Posterior vena cava (tissue), 2 donors: Measurements from ENCODE around the gene SELENBP1. TPM values are rescaled to one million over a fixed set of nuclear protein-coding genes. Genes with fewer than 3 reads are reported as not detected.
"Not testable (repeated sequence)": the region's sequence is repeated elsewhere in the genome, so short reads cannot be mapped to it uniquely, and the experiment has no call there.

Source experiments
- DNase-seq: peaks from one replicate; pipeline ENCODE4 v3.0.0-alpha.2; 2020; ENCODE audit warnings: low spot score
- intact Hi-C, 2 donors: fragments of 100-400 bp; cut with DNase I; formaldehyde crosslinking; loops; one replicate each; pipeline versions ENCODE4 v1.14.1 to v1.14.2; 2022 to 2023
- long read RNA-seq, 2 donors: library from polyadenylated mRNA; unstranded; transcript quantifications; one replicate each; pipeline ENCODE4 v2.0.0, GENCODE V29; 2020 to 2021
- total RNA-seq, 2 donors: library from RNA; stranded (reverse); fragmentation: NEBNext Ultra II Directional; extraction: Animal tissue kit (Norgen Biotek cat#: 25700); gene quantifications; one replicate each; pipeline ENCODE4 v1.2.1, GENCODE V29; 2021
- donor health status: DM: yes; HTN: yes; CAD: no.
- donor health status: DM: yes; HTN: yes; CAD: no.

Gene SELENBP1
- total RNA-seq = 10 to 100 TPM; 14.9 to 50.4 TPM
- long read RNA-seq, donor 1, transcript SELENBP1-201 (12 exons, 1,752 nt) = major isoform, 27 of 45 reads
- long read RNA-seq, donor 1, partial matches to known transcripts = 8 of 45 reads
- long read RNA-seq, donor 1, other reads (novel, unspliced or antisense) = 5 of 45 reads
- long read RNA-seq, donor 2, transcript SELENBP1-214 (10 exons, 2,128 nt) = minor isoform, 5 of 119 reads
- long read RNA-seq, donor 2, transcript SELENBP1-218 (11 exons, 1,963 nt) = minor isoform, 10 of 119 reads
- long read RNA-seq, donor 2, transcript SELENBP1-201 (12 exons, 1,752 nt) = major isoform, 76 of 119 reads
- long read RNA-seq, donor 2, partial matches to known transcripts = 8 of 119 reads
- long read RNA-seq, donor 2, other reads (novel, unspliced or antisense) = 18 of 119 reads

DNA sequence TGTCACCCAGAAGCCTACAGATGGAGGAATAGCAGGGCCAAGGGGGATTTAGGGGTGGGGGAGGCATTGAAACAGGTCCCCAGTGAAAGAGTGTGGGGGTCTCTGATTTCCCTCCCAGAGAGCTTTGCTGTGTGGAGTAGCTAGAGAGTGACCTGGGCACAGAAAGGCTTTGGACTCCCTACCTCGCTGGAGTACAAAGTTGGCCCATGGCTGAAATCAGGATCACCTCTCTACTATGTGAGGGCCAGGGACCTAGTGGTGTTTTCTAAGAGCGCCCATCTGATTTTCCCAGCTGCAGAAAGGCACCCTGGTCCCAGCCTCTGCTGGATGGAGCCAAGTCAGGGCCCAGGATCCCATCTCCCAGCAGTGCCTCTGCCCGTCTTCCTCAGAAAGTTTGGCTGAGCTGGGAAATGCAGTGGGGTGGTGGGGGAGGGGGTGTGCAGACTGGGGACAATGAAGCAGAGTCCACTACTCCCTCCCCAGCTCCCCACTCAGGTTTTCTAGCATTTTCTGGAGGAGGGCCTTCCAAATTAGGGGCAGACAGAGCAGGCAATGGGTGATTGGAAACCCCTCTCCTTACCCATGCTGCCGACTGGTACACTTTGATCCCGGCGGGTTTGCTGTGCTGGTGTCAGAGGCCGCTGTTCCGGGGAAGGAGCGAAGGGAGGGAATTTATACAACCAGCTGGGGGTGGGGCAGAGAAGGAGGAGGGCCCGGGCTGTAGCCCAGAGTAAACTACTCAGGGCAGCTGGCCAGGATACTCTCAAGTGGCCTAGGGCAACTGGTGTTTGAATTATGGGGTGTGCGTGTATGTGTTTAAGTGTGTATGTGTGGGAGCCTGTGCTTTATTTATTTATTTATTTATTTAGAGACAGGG lies at the start of gene SELENBP1:
Gene SELENBP1, minus strand, starts transcription at position 648 of the 877 bp plus-strand sequence. Its CDS starts 64 bp downstream, at position 584.
- intact Hi-C loops = no loop called here

GRCh38 chr1:151419819-151420218 lies 47.3 kb upstream of the SELENBP1 start:
- intact Hi-C loops = loop anchor here in 1 of 2 donors (5.0 kb wide), 1 partner anchor 933 kb away; the partner anchor contains the start of gene TARS2
- no peak for DNase-seq

More for the DNA sequence above, at the start of gene SELENBP1:
- peak; percentile 90 for DNase-seq

DNA sequence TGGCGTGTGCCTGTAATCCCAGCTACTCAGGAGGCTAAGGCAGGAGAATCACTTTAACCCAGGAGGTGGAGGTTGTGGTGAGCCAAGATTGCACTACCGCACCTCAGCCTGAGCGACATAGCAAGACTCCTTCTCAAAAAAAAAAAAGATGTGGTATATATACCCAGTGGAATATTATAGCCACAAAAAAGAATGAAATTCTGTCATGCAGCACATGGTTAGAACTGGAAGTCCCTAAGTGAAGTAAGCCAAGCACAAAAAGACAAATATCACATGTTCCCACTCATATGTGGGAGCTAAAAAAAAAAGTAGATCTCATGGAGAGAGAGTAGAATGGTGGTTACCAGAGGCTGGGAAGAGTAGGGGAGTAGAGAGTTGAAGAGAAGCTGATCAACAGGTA lies 45.6 kb upstream of the SELENBP1 start:
- intact Hi-C loops = loop anchor here in 1 of 2 donors (5.0 kb wide), 1 partner anchor 931 kb away; the partner anchor contains the start of gene TARS2
- DNase-seq = no peak

DNA sequence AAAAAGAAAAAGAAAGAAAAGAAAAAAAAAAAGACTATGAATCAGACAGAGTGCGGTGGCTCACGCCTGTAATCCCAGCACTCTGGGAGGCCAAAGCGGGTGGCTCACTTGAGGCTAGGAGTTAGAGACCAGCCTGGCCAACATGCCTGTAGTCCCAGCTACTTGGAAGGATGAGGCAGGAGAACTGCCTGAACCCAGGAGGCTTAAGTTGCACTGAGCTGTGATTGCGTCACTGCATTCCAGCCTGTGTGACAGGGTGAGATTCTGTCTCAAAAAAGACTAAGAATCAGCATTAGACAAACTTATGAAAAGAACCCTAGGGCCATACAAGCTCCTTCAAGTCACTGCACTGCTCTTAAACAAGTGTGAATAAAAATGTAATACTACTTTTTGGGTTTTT lies 43.7 kb upstream of the SELENBP1 start:
- intact Hi-C loops = loop anchor here in 1 of 2 donors (5.0 kb wide), 1 partner anchor 929 kb away; the partner anchor contains the start of gene TARS2
- no peak for DNase-seq

DNA sequence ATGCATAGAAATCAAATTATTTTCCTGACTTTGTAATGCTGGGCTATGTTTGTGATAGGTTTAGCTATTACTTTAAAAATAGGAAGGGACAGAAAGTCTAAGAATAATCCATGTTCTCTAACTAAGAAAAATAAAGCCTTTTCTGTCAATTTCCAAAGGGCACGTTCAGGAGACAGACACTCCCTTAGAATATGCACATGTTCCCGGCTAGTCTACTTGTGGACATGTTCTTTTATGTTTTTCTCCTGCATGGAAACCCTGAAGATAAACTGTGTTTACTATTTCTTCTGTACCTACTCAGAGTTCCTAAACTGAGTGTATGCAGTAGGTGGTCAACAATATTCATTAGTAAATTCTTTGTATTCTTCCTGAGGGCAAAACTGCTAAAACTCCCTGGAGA lies 39.4 kb upstream of the SELENBP1 start:
- no peak for DNase-seq
- intact Hi-C loops = no loop called here

GRCh38 chr1:151408891-151409290 lies 36.4 kb upstream of the SELENBP1 start:
- intact Hi-C loops = loop anchor here in 1 of 2 donors (10.0 kb wide), 1 partner anchor 104 kb away; no protein-coding TSS in a partner anchor
- no peak for DNase-seq

DNA sequence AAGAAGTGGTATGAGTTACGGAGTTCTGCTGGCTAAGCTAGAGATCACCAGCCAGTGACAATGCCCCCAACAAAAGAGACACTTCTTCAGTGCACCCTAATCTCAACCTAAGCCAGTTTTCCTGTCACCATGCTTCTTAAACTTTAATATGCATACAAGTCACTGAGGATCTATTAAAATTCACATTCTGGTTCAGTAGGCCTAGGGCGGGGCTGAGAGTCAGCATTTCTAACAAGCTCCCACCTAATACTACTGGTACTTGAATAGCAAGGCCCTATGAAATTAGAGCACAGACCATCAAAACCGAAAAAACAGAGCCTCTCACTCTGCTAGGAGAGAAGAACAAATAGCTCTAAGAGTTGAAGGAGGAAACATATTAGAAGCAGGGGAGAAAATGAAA lies 34.8 kb upstream of the SELENBP1 start:
- intact Hi-C loops = loop anchor here in 1 of 2 donors (10.0 kb wide), 1 partner anchor 103 kb away; no protein-coding TSS in a partner anchor
- no peak for DNase-seq

DNA sequence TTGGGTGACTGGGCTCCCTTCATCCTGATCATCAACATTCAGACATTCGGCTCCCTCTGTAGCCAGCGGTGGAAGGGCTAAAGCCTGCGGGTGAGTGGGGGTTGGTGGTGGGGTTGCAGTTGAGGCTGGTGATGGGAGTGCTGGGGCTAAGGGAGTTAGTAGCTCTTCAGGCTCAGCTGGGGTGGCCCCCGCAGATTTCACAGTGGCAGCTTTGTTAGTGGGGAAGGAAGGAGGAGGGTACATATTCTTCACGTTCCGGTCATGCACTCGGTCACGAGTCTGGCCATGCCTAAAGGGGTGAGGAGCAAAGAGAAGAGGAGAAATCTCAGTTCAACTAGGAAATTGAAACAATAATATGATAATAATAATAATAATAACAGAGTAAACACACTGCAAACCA lies 33.7 kb upstream of the SELENBP1 start:
- DNase-seq = no peak
- intact Hi-C loops = loop anchor here in 1 of 2 donors (10.0 kb wide), 1 partner anchor 101 kb away; no protein-coding TSS in a partner anchor

- intact Hi-C loops = loop anchor here in 1 of 2 donors (10.0 kb wide), 1 partner anchor 101 kb away; no protein-coding TSS in a partner anchor
- DNase-seq = no peak
These were observed 32.9 kb upstream of the SELENBP1 start for GRCh38 chr1:151405187-151405951.

DNA sequence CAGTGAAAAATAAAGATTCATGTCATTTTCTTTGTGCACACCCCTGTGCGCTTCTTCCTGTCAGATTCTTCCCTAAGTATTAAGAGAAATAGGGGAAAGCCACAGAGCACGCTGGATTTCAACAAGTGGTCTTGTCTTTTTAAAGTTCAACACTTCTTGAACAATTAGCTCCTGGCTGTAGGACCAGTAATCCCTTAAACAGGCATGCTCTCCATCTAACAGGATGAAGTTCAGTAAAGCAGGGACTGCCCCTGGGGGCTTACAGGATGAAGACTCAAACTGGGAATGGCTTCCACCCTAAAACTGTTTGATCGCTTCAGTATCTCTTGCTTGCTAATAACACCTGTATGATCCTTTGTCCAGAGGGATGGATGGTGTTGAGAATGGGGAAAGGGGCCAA lies 31.1 kb upstream of the SELENBP1 start:
- DNase-seq = no peak
- intact Hi-C loops = loop anchor here in 1 of 2 donors (10.0 kb wide), 1 partner anchor 99 kb away; no protein-coding TSS in a partner anchor

DNA sequence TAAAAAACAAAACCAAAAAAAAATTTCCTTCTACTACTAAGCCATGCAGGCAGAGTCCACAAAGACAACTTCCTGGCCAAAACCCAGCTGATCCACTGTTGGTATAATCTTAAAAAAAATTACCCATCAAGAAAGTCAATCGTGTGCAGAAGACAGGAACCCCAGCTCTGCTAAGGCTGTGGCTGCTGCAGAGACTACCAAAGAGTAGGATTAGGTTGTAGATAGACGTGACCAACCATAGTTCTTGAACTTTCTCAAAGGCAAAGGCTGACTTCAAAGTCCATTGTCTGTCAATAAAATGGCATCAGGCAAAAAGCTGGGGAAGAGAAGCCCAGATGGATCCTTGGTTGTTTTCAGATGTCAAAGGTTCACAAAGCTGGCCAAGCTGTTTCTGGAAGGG lies 30.3 kb upstream of the SELENBP1 start:
- DNase-seq = no peak
- intact Hi-C loops = loop anchor here in 1 of 2 donors (10.0 kb wide), 1 partner anchor 98 kb away; no protein-coding TSS in a partner anchor

GRCh38 chr1:151401860-151402259 lies 29.4 kb upstream of the SELENBP1 start:
- intact Hi-C loops = loop anchor here in 1 of 2 donors (10.0 kb wide), 1 partner anchor 97 kb away; no protein-coding TSS in a partner anchor
- DNase-seq = no peak

- intact Hi-C loops = loop anchor here in 1 of 2 donors (10.0 kb wide), 1 partner anchor 96 kb away; no protein-coding TSS in a partner anchor
- DNase-seq = no peak
These were observed 28.8 kb upstream of the SELENBP1 start for GRCh38 chr1:151401125-151401788.

DNA sequence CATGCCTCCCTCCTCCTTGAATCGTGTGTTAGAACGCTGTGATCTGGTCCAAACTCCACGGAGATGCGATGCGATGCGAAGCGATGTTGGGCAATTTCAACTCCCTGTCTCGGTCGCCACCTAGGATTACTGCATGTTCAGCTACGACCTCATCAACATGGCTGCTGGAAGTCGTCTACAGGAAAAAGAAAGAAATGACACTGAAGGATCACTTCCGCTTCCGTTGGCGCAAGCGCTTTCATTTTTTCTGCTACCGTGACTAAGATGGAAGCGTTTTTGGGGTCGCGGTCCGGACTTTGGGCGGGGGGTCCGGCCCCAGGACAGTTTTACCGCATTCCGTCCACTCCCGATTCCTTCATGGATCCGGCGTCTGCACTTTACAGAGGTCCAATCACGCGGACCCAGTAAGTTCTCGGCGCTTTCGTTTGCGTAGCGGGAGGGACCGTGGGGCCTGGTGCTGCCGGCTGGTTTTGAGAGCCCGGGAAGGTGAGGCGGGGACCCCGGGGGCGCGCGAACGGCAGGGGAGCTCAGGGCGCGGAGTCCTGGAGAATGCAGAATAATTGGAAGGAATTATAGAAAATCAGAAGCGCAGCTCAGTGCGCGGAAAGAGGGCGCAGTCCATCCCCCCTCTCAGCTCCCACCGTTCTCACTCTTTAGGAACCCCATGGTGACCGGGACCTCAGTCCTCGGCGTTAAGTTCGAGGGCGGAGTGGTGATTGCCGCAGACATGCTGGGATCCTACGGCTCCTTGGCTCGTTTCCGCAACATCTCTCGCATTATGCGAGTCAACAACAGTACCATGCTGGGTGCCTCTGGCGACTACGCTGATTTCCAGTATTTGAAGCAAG lies 27.0 kb upstream of the SELENBP1 start, which contains the start of gene PSMB4:
Gene PSMB4, plus strand, starts transcription at position 250 of the 848 bp plus-strand sequence. Its CDS starts 15 bp downstream, at position 265.
- intact Hi-C loops = loop anchor here in 1 of 2 donors (10.0 kb wide), 1 partner anchor 95 kb away; no protein-coding TSS in a partner anchor
- peak; percentile 92 for DNase-seq

DNA sequence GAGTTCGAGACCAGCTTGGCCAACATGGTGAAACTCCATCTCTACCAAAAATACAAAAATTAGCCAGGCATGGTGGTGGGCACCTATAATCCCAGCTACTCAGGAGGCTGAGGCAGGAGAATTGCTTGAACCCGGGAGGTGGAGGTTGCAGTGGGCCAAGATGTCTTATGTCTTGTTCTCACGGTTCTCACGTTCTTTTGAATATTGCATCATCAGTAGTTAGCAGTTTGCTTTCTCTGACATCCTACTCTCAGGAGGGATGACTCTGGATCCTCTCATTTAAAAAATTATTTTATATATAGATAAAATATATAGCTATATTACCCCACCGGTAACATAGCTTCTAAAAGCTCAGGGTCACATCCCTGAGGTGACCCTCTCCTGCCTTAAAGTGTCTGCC lies 23.8 kb upstream of the SELENBP1 start:
- intact Hi-C loops, DNase-seq: not testable (repeated sequence)

GRCh38 chr1:151393583-151393982 lies 21.1 kb upstream of the SELENBP1 start:
- intact Hi-C loops = no loop called here
- no peak for DNase-seq

- intact Hi-C loops = no loop called here
These were observed 18.6 kb upstream of the SELENBP1 start for GRCh38 chr1:151391079-151391563.

More at GRCh38 chr1:151391079-151391563, 18.6 kb upstream of the SELENBP1 start:
- DNase-seq = no peak
